ENCODE results near the gene PFKFB3.
"Not testable (repeated sequence)": the region's sequence is repeated elsewhere in the genome, so short reads cannot be mapped to it uniquely, and the experiment has no call there.

GRCh38 chr10:6190033-6190432 is 12.7 kb upstream of the PFKFB3 start:
- not testable (repeated sequence) for TF ChIP-seq SPI1 (IDR thresholded peaks at IDR 0.05; ENCODE audit: borderline replicate concordance, low read depth); CTCF (IDR thresholded peaks at IDR 0.05; ENCODE audit: insufficient read depth, low read length); GABPA (IDR thresholded peaks at IDR 0.05; ENCODE audit: low read depth)

Measured in HL-60 (cell line).